ENCODE measurements around the gene TSR1. TPM values are rescaled to one million over a fixed set of nuclear protein-coding genes. Genes with fewer than 3 reads are reported as not detected.

The TSR1 gene
- total RNA-seq, 1 donor from 2014 or later, result 30.8 TPM

DNA sequence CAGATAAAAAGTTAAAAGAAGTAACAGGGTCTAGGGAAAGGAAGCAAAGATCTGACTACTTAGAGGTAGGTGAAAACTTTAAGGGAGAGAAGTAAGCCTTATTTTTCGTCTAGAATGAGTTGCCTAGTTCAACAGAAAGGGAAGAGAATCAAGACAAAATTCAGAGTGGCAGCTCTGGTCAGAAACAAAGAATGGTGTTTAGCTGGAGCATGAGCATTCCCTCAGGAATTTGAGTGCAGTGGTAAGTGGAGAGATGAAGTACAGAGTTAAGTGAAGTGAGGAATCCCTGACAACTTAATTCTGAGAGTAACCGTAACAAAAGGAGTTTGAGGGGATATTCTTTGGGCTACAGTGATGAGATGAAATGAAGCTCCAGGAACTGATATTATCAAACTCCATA lies 44.2 kb downstream of the TSR1 start:
- no peak for DNase-seq (ENCODE audit: extremely low read depth, low read depth, low spot score)

DNA sequence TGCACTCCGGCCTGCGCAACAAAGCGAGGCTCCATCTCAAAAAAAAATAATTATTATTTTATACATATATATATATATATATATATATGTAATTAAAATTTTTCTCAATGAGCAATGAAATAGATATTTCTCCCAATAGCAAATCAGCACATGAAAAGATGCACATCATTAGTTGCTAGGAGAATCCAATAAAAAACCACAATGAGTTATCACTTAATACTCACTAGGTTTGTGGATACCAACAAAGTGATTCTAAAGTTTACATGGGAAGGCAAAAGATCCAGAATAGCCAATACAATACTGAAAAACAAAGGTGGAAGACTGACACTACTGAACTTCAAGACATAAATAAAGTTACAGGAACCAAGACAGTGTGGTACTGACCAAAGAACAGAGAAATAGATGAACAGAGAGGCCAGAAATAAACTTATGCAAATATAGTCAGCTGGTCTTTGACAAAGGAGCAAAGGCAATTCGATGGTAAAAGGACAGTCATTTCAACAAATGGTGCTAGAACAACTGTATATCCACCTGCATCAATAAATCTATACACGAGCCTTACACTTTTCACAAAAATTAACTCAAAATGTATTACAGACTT lies 46.3 kb downstream of the TSR1 start:
- no peak for DNase-seq (ENCODE audit: extremely low read depth, low read depth, low spot score)

DNA sequence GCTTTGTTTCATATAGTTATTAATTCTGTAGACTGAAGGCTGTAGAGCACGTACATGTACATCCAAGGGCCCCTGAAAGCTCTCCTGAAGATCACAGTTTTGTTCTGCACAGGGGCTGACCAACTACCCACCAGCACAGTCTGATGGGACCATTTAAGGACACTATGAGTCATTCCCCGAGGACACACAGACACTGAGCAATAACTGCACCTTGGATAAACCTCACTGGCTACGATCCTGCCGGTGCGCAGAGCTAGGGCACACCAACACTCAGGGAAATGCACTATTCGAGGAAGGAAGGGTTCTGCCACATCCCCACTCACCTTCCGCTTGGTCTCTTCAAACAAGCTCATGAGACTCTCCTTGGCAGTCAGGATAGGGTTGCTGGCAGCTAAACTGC lies 53.0 kb downstream of the TSR1 start:
- no peak for DNase-seq (ENCODE audit: extremely low read depth, low read depth, low spot score)

DNA sequence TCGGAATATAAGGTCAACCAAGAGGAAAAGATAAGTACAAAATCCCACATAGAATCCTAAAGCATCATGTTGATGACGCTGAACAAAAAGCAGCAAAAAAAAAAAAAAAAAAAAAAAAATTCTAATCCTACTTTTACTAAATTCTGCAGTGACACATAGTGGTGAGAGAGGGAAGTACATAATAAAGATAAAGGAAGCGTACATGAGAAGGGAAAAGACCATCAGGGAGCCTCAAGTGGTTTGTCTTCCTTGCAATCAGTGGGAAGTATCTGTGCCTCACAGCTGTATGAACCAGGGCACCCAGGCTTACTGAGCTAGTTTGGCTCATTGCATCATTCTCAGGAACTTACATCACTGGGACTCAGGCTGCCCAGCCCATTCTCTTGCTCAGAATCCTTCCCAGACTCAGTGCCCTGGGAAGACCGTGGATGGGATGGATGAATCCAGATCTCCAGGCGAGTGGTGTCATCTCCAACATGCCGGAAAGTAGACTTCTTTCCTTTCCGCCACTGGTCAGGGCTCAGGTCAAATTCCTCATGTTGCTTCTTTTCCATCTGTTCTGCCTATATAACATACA lies 53.9 kb downstream of the TSR1 start:
- DNase-seq (ENCODE audit: extremely low read depth, low read depth, low spot score), result peak; percentile 23

DNA sequence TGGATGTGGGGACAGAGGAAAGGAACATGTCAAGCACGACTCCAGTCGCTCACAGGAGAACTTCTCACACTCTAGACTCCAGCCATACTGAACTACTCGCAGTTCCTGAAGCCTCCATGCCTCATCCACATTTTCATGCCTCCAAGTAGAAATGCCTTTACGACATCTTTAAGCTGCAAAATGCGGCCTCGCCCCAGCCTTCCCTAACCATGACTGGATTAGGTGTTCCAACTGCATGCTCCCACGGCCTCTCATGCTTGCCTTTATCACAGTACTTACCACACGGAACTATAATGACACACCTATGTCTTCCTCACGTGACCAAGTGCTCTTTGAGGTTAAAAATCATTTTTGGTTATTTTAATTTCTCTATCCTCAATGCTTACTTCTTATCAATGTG lies 56.5 kb downstream of the TSR1 start:
- no peak for DNase-seq (ENCODE audit: extremely low read depth, low read depth, low spot score)

DNA sequence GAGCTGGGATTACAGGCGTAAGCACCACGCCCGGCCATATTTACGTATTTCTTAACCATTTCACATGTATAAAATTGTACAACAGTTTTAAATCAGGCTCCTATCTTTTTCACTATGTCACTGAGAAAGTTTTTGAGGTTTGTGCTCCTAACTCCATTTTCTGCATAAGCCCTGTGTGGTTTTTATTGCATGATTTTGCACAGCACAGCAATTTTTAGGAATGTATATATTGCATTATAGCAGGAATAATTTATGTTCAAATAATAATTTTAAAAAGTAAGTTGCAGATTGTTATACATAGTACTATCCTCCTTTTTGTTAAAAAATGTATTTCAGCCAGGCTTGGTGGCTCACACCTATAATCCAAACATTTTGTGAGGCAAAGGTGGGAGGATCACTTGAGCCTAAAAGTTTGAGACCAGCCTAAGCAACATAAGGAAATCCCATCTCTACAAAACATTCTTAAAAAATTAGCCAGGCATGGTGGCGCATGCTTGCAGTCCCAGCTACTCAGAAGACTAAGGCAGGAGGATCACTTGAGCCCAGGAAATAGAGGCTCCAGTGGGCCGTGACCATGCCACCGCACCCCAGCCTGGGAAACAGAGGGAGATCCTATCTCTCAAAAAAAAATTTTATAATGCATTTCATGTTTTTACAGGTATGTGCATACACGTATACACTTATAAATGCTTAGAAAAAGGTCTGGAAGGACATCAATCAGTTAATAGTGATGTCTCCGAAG lies 58.7 kb downstream of the TSR1 start:
- no peak for DNase-seq (ENCODE audit: extremely low read depth, low read depth, low spot score)

DNA sequence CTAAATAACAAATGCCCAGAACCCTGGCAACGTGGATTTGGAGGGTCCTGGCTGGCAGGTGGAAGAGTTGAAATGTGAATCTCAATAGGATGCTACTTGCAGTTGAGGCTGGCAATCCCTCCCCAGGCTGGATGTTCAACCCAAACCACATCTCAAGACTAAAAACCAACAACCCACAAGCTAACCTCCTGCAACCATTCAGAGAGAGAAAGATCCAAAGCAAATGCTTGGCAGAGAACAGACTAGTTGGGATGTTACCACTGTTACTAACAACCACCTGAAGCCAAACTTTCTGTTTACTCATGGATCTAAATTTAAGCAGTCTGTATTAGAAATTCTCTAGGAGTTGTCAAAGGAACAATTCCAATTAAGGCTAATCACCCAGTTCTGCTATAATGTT lies 60.5 kb downstream of the TSR1 start:
- DNase-seq (ENCODE audit: extremely low read depth, low read depth, low spot score), result no peak

DNA sequence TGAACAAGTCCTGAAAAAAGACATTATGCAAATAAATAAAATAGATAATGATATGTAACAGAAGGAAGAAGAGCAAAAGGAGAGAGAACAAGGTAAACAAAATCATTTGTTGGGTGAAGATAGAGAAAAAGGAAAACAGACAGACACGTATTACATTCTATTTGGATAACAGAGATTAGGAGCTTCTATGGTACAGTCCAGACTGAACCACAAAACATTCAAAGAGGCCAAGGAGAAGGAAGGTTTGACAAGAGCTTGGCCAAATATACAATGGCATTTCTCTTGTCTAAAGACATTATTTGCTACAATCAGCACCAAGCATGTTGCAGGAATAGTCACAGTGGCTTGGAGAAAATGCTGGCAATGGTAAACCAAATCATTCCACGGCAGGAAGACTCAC lies 61.8 kb downstream of the TSR1 start:
- DNase-seq (ENCODE audit: extremely low read depth, low read depth, low spot score), result no peak

Other genes with a start within 250 kb of the TSR1 start
- 36.6 and 46.4 TPM in 2 replicates for gene SMG6, start 32.7 kb downstream of the TSR1 start, total RNA-seq
- 8.4 and 19.7 TPM in 2 replicates for gene SRR, start 32.5 kb downstream of the TSR1 start, total RNA-seq
- 42.2 and 61.4 TPM in 2 replicates for gene SGSM2, start 1.0 kb upstream of the TSR1 start, total RNA-seq
- 15.1 and 15.6 TPM in 2 replicates for gene MNT, start 64.6 kb upstream of the TSR1 start, total RNA-seq
- 20.9 and 34.2 TPM in 2 replicates for gene METTL16, start 175.4 kb upstream of the TSR1 start, total RNA-seq

Data from glomerular endothelial cell (primary cell).